PC-3 (cell line): ENCODE measurements around the gene SPATA46. TPM values are rescaled to one million over a fixed set of nuclear protein-coding genes. Genes with fewer than 3 reads are reported as not detected.

Experiments used
- ATAC-seq: fragments of 200-7000 bp; cut with Tn5 transposase; 2 replicates; pipeline ENCODE4 v1.9.1; 2020; ENCODE audit warnings: mild to moderate bottlenecking, moderate library complexity
- BruUV-seq: library from RNA; stranded (reverse); fragments of 400-500 nt; replicated peaks from 2 replicates; lab custom pipeline; 2021; lab: Mats Ljungman, UMichigan
- CTCF ChIA-PET: fragments of 300-600 bp; sonication (Branson Sonifier 250); formaldehyde crosslinking; loops from one replicate; lab custom pipeline; 2022; ENCODE audit warnings: antibody characterized with exemption; lab: Charles Lee
- POLR2A ChIA-PET: fragments of 300-600 bp; sonication (Branson Sonifier 250); formaldehyde crosslinking; loops from one replicate; lab custom pipeline; 2022; ENCODE audit warnings: antibody characterized with exemption; ENCODE audit not compliant: unreplicated experiment; lab: Charles Lee
- DNase-seq: peaks from one replicate; pipeline ENCODE4 v3.0.0-alpha.2; 2015
- H2AFZ ChIP-seq: fragments of 300-600 bp; sonication (generic); 2 replicates; pipeline ENCODE4 v1.6.0; 2016; ENCODE audit warnings: antibody characterized with exemption, low read length
- H3F3A ChIP-seq: fragments of 300-600 bp; sonication (generic); one replicate; pipeline ENCODE4 v1.6.0; 2017; ENCODE audit warnings: antibody characterized with exemption, low read length, control low read depth, mild to moderate bottlenecking; ENCODE audit not compliant: unreplicated experiment
- H3K27ac ChIP-seq: fragments of 300-600 bp; sonication (generic); 2 replicates; pipeline ENCODE4 v1.5.1; 2016; ENCODE audit warnings: mild to moderate bottlenecking, low read length
- H3K27me3 ChIP-seq: fragments of 300-600 bp; sonication (generic); 2 replicates; pipeline ENCODE4 v1.6.1; 2016; ENCODE audit warnings: low read length, mixed read lengths
- H3K36me3 ChIP-seq: fragments of 300-600 bp; sonication (generic); 2 replicates; pipeline ENCODE4 v1.6.1; 2016; ENCODE audit warnings: low read depth, mixed run types, low read length, mixed read lengths
- H3K4me1 ChIP-seq: fragments of 300-600 bp; sonication (generic); 2 replicates; pipeline ENCODE4 v1.5.1; 2016; ENCODE audit warnings: low read length; ENCODE audit not compliant: insufficient read depth
- H3K4me2 ChIP-seq: fragments of 300-600 bp; sonication (generic); 2 replicates; pipeline ENCODE4 v1.6.0; 2016; ENCODE audit warnings: low read length
- H3K4me3 ChIP-seq: fragments of 300-600 bp; sonication (generic); 2 replicates; pipeline ENCODE4 v1.5.1; 2016; ENCODE audit warnings: mild to moderate bottlenecking, low read length, mixed read lengths
- H3K79me2 ChIP-seq: fragments of 300-600 bp; sonication (generic); 2 replicates; pipeline ENCODE4 v1.6.1; 2017; ENCODE audit warnings: low read length, mixed read lengths
- H3K9ac ChIP-seq: fragments of 300-600 bp; sonication (generic); 2 replicates; pipeline ENCODE4 v1.6.0; 2016; ENCODE audit warnings: mild to moderate bottlenecking, low read length
- H3K9me2 ChIP-seq: fragments of 300-600 bp; sonication (generic); replicated peaks from 2 replicates; pipeline ENCODE4 v1.6.1; 2016; ENCODE audit warnings: mixed run types, low read length, mixed read lengths
- H3K9me3 ChIP-seq: fragments of 300-600 bp; sonication (generic); 2 replicates; pipeline ENCODE4 v1.6.1; 2016; ENCODE audit warnings: low read length, mixed read lengths
- H4K20me1 ChIP-seq: fragments of 300-600 bp; sonication (generic); 2 replicates; pipeline ENCODE4 v1.6.1; 2016; ENCODE audit warnings: low read length, mixed read lengths
- CTCF ChIP-seq: fragments of 300-600 bp; sonication (generic); conservative IDR thresholded peaks from 2 replicates; pipeline ENCODE4 v1.5.1; 2017; ENCODE audit warnings: antibody characterized with exemption, low read depth, mild to moderate bottlenecking, low read length
- EZH2 ChIP-seq: fragments of 300-600 bp; sonication (generic); IDR thresholded peaks from one replicate; pipeline ENCODE4 v1.6.1; 2017; ENCODE audit warnings: antibody characterized with exemption, mild to moderate bottlenecking, low read length; ENCODE audit not compliant: unreplicated experiment
- EZH2phosphoT487 ChIP-seq: fragments of 300-600 bp; sonication (generic); IDR thresholded peaks from 2 replicates; pipeline ENCODE4 v1.6.1; 2018; ENCODE audit warnings: mild to moderate bottlenecking, antibody characterized with exemption, low read length, borderline replicate concordance
- intact Hi-C: fragments of 100-400 bp; cut with micrococcal nuclease; formaldehyde crosslinking; loops from 2 replicates; pipeline ENCODE4 v1.9.0; 2023
- total RNA-seq: library from RNA; depleted of rRNA; stranded (reverse); fragments of >200 nt; gene quantifications from 2 replicates; pipeline ENCODE4 v1.2.3, GENCODE V29; 2014

The SPATA46 gene
- total RNA-seq, 1 experiment from 2014 or later: not detected

- Histone ChIP-seq H3K79me2 (no peaks in the 10 kb centered on the region), H3F3A (no peaks in the 10 kb centered on the region), H3K36me3 (no peaks in the 10 kb centered on the region), H3K9me3 (no peaks in the 10 kb centered on the region), H3K27ac (no peak overlapping the region), H4K20me1 (no peaks in the 10 kb centered on the region), H3K4me3 (no peak overlapping the region), H3K27me3 (no peaks in the 10 kb centered on the region), H3K9ac (no peak overlapping the region), H2AFZ (no peak overlapping the region), H3K9me2 (no peaks in the 10 kb centered on the region), H3K4me1 (no peaks in the 10 kb centered on the region), H3K4me2 (no peak overlapping the region)
- intact Hi-C loops: no loop called here
- no peak for ATAC-seq
- TF ChIP-seq EZH2 (no peak), CTCF (no peak), EZH2phosphoT487 (no peak)
- no peak for DNase-seq
- ChIA-PET POLR2A (no interaction called here), CTCF (no interaction called here)
- BruUV-seq: no TSS peak
These were observed 42.7 kb downstream of the SPATA46 start for GRCh38 chr1:162333991-162334390.

- DNase-seq: no peak
- no peaks in the 10 kb centered on the region for H4K20me1 ChIP-seq
- intact Hi-C loops: no loop called here
- no peak overlapping the region for H3K4me3 ChIP-seq
- H3K27me3 ChIP-seq: no peaks in the 10 kb centered on the region
- H3K27ac ChIP-seq: no peak overlapping the region
- ChIA-PET POLR2A (no interaction called here), CTCF (no interaction called here)
- H3K9ac ChIP-seq: no peak overlapping the region
- no peaks in the 10 kb centered on the region for H3K79me2 ChIP-seq
- H3K9me2 ChIP-seq: no peaks in the 10 kb centered on the region
- no peaks in the 10 kb centered on the region for H3K4me1 ChIP-seq
- no peak for ATAC-seq
- H3K9me3 ChIP-seq: no peaks in the 10 kb centered on the region
- no peak overlapping the region for H2AFZ ChIP-seq
- no TSS peak for BruUV-seq
- TF ChIP-seq EZH2 (no peak), CTCF (no peak), EZH2phosphoT487 (no peak)
- H3F3A ChIP-seq: no peaks in the 10 kb centered on the region
- no peaks in the 10 kb centered on the region for H3K36me3 ChIP-seq
- H3K4me2 ChIP-seq: no peak overlapping the region
These were observed 46.8 kb downstream of the SPATA46 start for GRCh38 chr1:162329826-162330225.

GRCh38 chr1:162328512-162328911 lies 48.1 kb downstream of the SPATA46 start:
- H2AFZ ChIP-seq: no peak overlapping the region
- no peaks in the 10 kb centered on the region for H4K20me1 ChIP-seq
- H3K36me3 ChIP-seq: no peaks in the 10 kb centered on the region
- H3K9ac ChIP-seq: no peak overlapping the region
- H3K9me2 ChIP-seq: no peaks in the 10 kb centered on the region
- no peaks in the 10 kb centered on the region for H3K27me3 ChIP-seq
- H3K27ac ChIP-seq: no peak overlapping the region
- no peak overlapping the region for H3K4me2 ChIP-seq
- TF ChIP-seq CTCF (no peak), EZH2phosphoT487 (no peak), EZH2 (no peak)
- no peaks in the 10 kb centered on the region for H3K79me2 ChIP-seq
- intact Hi-C loops: no loop called here
- no peak for ATAC-seq
- no peaks in the 10 kb centered on the region for H3K9me3 ChIP-seq
- BruUV-seq: no TSS peak
- no peaks in the 10 kb centered on the region for H3F3A ChIP-seq
- H3K4me3 ChIP-seq: no peak overlapping the region
- POLR2A ChIA-PET: no interaction called here
- no peak for DNase-seq
- H3K4me1 ChIP-seq: no peaks in the 10 kb centered on the region
- CTCF ChIA-PET: no interaction called here
